Hepatic stellate cell (primary cell): ENCODE measurements around the gene PRDM16.

Experiments used
- DNase-seq: peaks from one replicate; pipeline ENCODE4 v3.0.0; 2011; ENCODE audit warnings: low spot score

Gene PRDM16

DNA sequence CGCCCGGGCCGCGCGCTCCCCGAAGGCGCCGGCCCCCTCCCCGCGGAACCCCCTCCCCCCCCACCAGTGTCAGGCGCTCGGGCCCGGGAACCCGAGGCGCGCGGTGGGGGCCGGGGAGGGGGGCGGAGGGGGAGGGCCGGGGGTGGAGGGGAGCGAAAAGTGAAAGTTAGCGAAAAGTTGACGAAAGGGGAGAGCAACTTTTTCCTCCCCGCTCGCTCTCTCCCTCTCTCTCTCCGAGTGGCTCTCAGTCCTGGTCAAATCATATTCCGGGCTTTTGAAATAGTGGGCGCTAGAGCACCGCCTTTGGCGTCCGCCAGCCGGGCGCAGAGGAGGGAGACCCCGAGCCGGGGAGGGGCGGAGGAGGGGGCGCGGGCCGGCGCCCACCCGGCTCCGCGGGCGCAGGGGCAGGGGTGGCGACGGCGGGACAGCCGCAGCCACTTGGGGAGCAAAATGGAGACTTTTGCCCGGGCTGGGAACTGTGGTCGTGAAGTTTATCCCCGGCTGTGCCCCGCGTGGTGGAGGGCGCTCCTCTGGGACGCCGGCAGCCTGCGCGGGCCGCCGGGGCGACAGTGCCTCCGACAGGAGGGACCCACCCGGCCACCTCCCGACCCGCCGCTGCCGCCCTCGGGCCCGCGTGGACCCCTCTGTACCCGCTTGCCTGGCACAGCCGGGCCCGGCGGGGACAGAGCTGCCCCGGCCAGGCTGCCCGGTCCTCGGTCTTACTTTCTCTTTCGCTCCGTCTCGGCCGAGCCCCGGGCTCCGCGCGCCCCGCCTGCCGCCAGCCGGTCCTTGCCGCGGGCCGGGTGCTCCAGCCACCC, 697 bp downstream of the PRDM16 start:
- DNase-seq = peak; percentile 94

- no peak for DNase-seq
Measured at GRCh38 chr1:3070309-3070643, 1.3 kb downstream of the PRDM16 start.

GRCh38 chr1:3070644-3071564, 1.9 kb downstream of the PRDM16 start:
- peak; percentile 55 for DNase-seq

DNA sequence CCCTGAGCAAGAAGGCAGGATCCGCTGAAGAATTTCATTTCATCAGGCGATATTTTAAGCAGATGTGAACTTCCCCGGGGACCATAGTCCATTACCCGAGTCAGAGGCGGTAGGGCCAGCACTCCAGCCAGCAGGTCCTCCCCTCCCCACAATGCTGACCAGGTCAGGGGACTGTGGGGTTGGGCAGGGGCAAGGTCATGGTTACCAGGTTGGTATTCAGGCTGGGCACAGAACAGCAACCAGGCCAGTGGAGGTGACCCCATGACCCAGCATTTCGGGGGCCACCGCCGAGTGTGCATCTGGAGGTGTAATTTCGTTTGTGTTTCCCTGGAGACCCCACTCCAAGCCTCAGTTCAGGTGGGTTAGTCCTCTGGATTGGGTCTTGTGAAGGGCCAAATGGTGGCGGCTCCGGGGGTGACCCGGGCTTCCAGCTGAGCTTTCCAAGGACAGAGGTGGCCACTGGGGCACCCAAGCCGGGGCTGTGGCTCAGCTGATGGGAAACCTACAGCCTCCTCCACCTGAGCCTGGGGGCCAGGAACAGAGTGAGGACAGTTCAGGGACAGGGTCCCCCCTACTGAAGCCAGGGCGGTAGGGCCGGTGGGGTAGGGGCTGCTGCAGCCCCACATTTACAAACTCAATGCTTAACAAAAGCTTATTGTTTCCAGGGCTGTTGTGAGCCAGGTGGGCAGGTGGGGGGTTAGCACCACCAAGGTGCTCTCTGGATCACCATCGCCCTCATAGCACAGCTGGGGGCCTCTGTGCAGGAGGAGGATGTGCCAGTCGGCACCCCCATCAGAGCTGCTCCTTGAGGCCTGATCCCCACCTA, 2.8 kb downstream of the PRDM16 start:
- DNase-seq = no peak

GRCh38 chr1:3072391-3073185, 3.6 kb downstream of the PRDM16 start:
- no peak for DNase-seq

DNA sequence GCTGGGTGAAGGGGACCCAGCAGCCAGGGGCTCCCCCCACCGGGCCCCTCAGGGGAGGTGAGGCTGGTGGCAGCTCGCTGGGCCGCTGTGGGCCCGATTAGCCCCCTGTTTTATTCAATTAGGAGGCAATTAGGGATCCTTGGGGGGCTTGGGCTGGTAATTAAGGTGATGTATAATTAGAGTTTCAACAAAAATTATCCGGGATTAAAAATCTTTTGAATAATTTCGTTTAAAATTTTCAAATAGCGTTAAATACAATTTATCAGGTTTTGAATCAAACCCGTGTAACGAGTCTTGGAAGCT, 4.1 kb downstream of the PRDM16 start:
- DNase-seq = no peak

GRCh38 chr1:3073489-3074296, 4.7 kb downstream of the PRDM16 start:
- no peak for DNase-seq

DNA sequence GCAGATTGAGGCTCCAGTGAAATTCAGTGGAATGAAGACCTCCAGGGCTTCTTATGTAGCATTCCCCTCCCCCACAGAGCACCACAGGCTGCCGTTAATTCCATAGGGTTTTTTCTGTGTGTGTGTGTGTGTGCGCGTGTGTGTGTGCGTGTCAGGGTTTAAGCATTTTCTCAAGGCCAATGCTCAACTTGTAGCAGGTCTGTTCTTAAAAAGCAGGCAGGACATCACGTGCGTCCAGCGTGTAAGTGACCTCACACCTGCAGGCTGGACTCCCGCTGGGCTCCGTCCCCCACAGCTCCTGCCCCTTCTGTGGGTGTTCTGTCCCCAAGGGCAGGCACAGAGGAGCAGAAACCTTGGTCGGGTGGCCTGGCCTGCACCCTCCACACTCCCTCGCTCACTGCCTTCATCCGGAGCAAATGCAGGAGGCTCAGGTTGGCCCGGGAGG, 5.3 kb downstream of the PRDM16 start:
- DNase-seq = no peak

DNA sequence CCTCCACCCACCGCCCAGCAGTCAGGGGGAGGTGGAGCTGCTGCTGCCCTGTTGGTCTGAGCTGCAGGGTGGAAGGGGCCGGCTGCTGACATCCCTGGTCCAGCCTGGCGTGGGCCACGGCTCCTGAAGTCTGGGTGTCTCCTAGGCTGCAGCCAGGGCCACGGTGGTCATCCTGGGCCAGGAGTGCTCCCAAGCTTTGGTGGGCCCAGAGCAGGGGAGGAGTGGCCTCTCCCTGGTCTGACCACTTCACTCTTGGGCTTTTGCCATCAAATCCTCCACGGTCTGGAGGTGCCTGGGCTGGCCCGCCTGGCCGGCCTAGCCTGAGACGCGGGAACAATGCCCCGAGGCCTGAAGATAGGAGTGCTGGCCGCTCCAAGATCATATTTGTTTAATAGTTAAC, 5.8 kb downstream of the PRDM16 start:
- DNase-seq = no peak

- DNase-seq = no peak
Measured at GRCh38 chr1:3075666-3076362, 6.8 kb downstream of the PRDM16 start.

DNA sequence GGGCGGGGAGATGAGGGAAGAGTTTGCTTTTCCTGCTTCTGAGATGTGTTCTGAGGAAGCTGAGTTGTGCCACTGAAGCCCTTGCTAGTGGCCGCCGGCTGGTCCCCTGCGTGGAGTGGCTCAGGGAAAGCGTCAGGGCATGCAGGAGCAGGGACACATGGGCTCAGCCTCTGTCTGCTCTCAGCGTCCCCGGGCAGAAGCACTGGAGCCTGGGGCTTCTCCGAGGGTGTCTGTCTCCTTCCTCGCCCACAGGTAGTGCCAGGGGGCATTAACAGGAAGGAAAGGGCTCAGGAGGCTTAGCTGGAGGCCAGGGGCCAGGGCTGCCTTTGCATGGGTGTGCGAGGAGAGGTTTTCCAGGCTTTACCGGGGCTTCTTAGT, 7.3 kb downstream of the PRDM16 start:
- no peak for DNase-seq

GRCh38 chr1:3077081-3077480, 8.1 kb downstream of the PRDM16 start:
- no peak for DNase-seq

DNA sequence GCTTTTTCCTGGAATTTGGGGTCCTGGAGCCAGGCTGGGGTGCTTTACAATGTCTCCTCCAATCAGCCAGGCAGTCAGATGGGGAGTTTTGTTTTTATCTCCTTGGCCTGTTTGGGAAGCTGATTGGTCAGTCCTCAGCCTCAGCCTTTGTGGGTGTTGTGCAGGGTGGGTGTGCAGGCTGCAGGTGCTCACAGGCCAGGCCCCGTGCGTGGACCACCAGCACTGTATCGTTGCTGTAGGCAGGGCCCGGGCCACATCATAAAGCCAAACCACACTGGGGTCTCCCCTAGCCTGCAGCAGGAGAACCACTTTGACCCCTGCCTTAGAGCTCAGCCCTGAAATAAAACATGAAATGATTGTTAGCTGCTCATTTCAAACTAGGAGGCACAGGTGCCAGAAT, 8.6 kb downstream of the PRDM16 start:
- no peak for DNase-seq

GRCh38 chr1:3078430-3078861, 9.4 kb downstream of the PRDM16 start:
- DNase-seq = no peak

GRCh38 chr1:3078871-3079270, 9.9 kb downstream of the PRDM16 start:
- no peak for DNase-seq

GRCh38 chr1:3079381-3080052, 10.5 kb downstream of the PRDM16 start:
- no peak for DNase-seq

- no peak for DNase-seq
Measured at GRCh38 chr1:3080053-3080955, 11.3 kb downstream of the PRDM16 start.

GRCh38 chr1:3081171-3081683, 12.2 kb downstream of the PRDM16 start:
- DNase-seq = no peak
